Measurements from ENCODE around the gene CUBN.

Gene CUBN

DNA sequence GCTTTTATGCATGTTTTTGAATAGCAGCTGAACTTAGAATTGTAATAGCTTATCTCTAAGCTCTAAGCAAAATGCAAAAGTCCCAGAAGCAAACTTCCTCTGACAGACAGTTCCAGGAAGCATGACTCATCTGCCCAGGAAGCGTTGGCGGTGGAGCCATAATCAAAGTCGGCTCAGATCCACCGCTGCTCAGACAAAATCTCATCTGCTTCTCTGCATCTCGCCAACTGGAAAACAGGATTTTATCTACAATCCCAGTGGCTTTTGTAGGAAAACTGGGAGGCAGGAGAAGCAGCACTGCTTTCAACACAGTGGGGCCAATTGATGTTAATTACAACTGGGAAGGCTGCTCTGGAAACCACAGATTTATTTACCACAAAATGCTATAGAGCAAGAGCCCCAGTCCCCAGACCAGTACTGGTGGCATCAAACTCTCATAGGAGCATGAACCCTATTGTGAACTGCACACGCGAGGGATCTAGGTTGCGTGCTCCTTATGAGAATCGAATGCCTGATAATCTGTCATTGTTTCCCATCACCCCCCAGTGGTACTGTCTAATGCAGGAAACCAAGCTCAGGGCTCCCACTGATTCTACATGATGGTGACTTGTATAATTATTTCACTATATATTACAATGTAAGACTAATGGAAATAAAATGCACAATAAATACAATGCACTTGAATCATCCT lies 99.9 kb downstream of the CUBN start:
- H3K4me3 ChIP-seq (ENCODE audit: low read depth, low read length): no peak overlapping the region
- TF ChIP-seq MYC (IDR thresholded peaks at IDR 0.05; ENCODE audit: low read depth, low read length) (no peak), POLR2A (IDR thresholded peaks at IDR 0.05; ENCODE audit: extremely low read depth, insufficient read length) (no peak)
- TF ChIP-seq, protein P1, sequence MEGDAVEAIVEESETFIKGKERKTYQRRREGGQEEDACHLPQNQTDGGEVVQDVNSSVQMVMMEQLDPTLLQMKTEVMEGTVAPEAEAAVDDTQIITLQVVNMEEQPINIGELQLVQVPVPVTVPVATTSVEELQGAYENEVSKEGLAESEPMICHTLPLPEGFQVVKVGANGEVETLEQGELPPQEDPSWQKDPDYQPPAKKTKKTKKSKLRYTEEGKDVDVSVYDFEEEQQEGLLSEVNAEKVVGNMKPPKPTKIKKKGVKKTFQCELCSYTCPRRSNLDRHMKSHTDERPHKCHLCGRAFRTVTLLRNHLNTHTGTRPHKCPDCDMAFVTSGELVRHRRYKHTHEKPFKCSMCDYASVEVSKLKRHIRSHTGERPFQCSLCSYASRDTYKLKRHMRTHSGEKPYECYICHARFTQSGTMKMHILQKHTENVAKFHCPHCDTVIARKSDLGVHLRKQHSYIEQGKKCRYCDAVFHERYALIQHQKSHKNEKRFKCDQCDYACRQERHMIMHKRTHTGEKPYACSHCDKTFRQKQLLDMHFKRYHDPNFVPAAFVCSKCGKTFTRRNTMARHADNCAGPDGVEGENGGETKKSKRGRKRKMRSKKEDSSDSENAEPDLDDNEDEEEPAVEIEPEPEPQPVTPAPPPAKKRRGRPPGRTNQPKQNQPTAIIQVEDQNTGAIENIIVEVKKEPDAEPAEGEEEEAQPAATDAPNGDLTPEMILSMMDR (IDR thresholded peaks at IDR 0.05; ENCODE audit: low read depth, low read length): no peak
- TF ChIP-seq, protein P2, sequence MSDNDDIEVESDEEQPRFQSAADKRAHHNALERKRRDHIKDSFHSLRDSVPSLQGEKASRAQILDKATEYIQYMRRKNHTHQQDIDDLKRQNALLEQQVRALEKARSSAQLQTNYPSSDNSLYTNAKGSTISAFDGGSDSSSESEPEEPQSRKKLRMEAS (IDR thresholded peaks at IDR 0.05; ENCODE audit: low read depth, low read length): no peak
- peak; percentile 61 for DNase-seq (ENCODE audit: low read depth)

DNA sequence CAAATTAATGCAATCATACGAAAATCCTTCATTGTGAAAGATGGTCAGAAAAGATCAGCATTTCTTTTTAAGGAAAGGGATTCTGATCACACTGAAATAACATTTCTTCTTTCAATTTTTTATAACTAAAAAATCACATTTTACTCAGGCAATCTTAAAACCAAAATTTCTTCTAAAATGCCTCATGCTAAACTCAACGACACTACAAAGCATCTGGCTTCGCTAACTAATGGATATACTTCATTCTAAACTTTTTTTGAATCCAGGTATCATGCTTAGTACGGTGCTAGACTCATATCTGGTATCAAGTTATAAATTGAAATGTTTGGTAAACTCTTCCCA lies 100.4 kb downstream of the CUBN start:
- no peak overlapping the region for H3K4me3 ChIP-seq (ENCODE audit: low read depth, low read length)
- DNase-seq (ENCODE audit: low read depth): no peak
- TF ChIP-seq, protein P1 (IDR thresholded peaks at IDR 0.05; ENCODE audit: low read depth, low read length): no peak
- TF ChIP-seq MYC (IDR thresholded peaks at IDR 0.05; ENCODE audit: low read depth, low read length): no peak
- TF ChIP-seq POLR2A (IDR thresholded peaks at IDR 0.05; ENCODE audit: extremely low read depth, insufficient read length): no peak
- TF ChIP-seq, protein P2 (IDR thresholded peaks at IDR 0.05; ENCODE audit: low read depth, low read length): no peak

DNA sequence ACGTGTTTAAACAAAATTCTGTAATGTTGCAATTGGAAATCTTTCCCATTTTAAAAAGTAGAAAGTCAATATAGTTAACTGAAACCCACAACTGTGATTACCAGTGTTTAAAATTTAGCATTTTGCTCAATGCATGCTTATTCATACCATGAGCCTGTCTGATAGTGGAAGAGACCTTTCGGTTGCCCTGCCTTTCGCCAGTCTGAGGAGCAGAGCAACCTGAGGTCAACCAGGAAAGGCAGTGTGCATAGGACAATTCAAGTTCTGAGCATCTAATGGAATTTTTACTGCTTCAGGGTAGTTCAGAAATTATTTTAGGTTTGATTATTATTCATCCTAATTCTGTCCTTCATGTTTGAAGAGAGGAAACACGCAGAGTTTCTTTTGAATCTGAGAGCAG lies 100.8 kb downstream of the CUBN start:
- TF ChIP-seq, protein P2 (IDR thresholded peaks at IDR 0.05; ENCODE audit: low read depth, low read length): no peak
- TF ChIP-seq MYC (IDR thresholded peaks at IDR 0.05; ENCODE audit: low read depth, low read length) (no peak), POLR2A (IDR thresholded peaks at IDR 0.05; ENCODE audit: extremely low read depth, insufficient read length) (no peak)
- TF ChIP-seq, protein P1 (IDR thresholded peaks at IDR 0.05; ENCODE audit: low read depth, low read length): no peak
- no peak for DNase-seq (ENCODE audit: low read depth)
- no peak overlapping the region for H3K4me3 ChIP-seq (ENCODE audit: low read depth, low read length)

DNA sequence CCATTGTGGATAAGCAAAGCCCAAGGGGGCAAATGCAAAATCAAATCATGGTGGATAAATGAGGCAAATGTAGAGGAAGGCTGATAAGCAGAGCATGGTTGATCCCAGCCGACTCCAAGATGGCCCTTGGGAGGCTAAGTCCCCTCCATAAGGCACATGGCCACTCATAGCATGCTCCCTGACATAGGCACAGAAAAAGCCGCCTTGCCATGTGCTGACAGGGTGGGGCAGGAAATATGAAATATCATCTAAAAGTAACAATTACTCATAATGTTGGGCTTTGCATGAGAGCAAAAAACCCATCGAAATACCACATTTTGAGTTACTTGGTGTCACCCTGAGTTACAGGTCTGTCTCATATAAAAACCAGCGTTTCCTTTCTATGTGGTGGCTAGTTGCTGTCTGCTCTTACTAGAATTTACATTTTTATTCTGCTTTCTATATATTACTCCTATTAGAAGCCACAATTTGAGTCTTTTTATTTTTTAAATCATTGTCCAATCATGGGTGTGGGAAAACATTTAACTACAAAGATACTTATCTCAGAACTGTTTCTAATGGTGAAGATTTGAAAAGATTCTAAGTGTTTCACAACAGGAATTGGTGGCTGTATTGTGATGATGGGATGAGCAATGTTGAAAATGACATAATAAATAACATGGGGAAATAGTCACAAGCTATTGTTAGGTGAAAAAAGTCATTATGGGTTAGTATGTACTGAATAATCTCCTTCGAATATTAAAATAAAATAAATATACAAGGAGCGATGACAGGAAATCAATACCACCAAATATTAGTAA lies 102.7 kb downstream of the CUBN start:
- DNase-seq (ENCODE audit: low read depth): no peak
- no peak overlapping the region for H3K4me3 ChIP-seq (ENCODE audit: low read depth, low read length)
- TF ChIP-seq, protein P2 (IDR thresholded peaks at IDR 0.05; ENCODE audit: low read depth, low read length): 0 out of 2 replicates have a peak, but pooled peaks have one; percentile 32
- no peak for TF ChIP-seq MYC (IDR thresholded peaks at IDR 0.05; ENCODE audit: low read depth, low read length)

DNA sequence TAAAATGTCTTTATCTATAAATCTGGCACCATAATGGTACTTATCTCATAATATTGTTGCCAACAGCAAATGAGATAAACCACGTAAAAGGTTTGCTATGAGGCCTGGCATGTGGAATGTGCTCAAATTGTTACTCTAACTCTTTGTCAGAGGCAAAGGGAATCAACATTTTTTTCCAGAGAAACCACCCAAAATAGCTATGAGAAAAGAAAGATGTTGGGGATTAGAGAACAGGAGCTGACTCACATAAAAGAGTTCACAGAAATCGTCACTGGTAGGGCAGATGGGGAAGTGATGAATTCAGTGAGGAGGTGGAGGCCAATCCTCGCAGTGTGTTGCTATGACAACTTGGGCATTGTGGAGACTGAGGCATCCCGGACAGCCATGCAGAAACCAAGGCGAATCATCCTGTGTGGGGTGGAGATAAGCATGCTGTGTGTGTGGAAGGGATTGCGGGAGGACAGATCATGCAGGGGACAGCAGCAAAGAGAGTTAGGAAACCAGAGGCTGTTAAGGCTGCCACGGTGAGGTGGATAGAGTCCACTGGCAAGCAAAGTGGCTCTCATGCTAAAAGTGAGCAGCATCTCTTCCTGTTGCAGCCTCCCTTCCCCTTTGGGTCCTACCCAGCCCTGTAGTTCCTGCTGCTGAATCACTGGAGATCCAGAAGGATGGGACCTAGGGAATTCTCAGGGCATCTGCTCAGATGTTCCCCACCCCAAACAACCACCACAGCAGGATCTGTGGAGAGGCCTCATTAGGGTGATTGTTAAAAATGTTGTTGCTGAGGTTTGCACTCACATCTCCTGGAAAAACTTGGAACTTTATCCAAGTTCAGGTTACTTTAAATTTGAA lies 103.9 kb downstream of the CUBN start:
- DNase-seq (ENCODE audit: low read depth): peak; percentile 46
- TF ChIP-seq, protein P1 (IDR thresholded peaks at IDR 0.05; ENCODE audit: low read depth, low read length): no peak
- TF ChIP-seq POLR2A (IDR thresholded peaks at IDR 0.05; ENCODE audit: extremely low read depth, insufficient read length) (no peak), MYC (IDR thresholded peaks at IDR 0.05; ENCODE audit: low read depth, low read length) (no peak)
- TF ChIP-seq, protein P2 (IDR thresholded peaks at IDR 0.05; ENCODE audit: low read depth, low read length): no peak
- no peak overlapping the region for H3K4me3 ChIP-seq (ENCODE audit: low read depth, low read length)
